Upper lobe of left lung (tissue), 6 donors: ENCODE measurements around the gene PNPLA1. TPM values are rescaled to one million over a fixed set of nuclear protein-coding genes. Genes with fewer than 3 reads are reported as not detected.

Source experiments
- ATAC-seq, 2 donors: fragments of 200-7000 bp; cut with Tn5 transposase; one replicate each; pipeline ENCODE4 v1.9.1; 2022; ENCODE audit warnings: mild to moderate bottlenecking in 2 of 2, moderate library complexity in 2 of 2; ENCODE audit not compliant: low FRiP score in 2 of 2
- DNase-seq, 2 donors: peaks; one replicate each; pipeline ENCODE4 v3.0.0-alpha.2; 2019 to 2020
- H3K27ac ChIP-seq, 4 donors: fragments of 200-600 bp; sonication (generic); one replicate each; pipeline ENCODE4 v1.5.1; 2016 to 2019
- H3K27me3 ChIP-seq, 4 donors: fragments of 200-600 bp; sonication (generic); one replicate each; pipeline ENCODE4 v1.5.1; 2017 to 2019
- H3K36me3 ChIP-seq, 4 donors: fragments of 200-600 bp; sonication (generic); one replicate each; pipeline ENCODE4 v1.5.1; 2016 to 2019
- H3K4me1 ChIP-seq, 4 donors: fragments of 200-600 bp; sonication (generic); one replicate each; pipeline ENCODE4 v1.5.1; 2018 to 2019
- H3K4me3 ChIP-seq, 4 donors: fragments of 200-600 bp; sonication (generic); one replicate each; pipeline ENCODE4 v1.5.1; 2017 to 2019; ENCODE audit warnings: mild to moderate bottlenecking in 2 of 4, moderate library complexity in 1 of 4
- H3K9me3 ChIP-seq, 4 donors: fragments of 200-600 bp; sonication (generic); one replicate each; pipeline ENCODE4 v1.5.1; 2018 to 2019
- EP300 ChIP-seq, 4 donors: sonication (generic); formaldehyde crosslinking; IDR thresholded peaks; one replicate each; pipeline ENCODE4 v1.5.1; 2017; ENCODE audit warnings: antibody characterized with exemption in 4 of 4, control low read depth in 2 of 4
- POLR2A ChIP-seq, 4 donors: fragments of 450-650 bp; IDR thresholded peaks; one replicate each; pipeline ENCODE4 v1.5.1; 2016 to 2017; ENCODE audit warnings: antibody characterized with exemption in 4 of 4, mild to moderate bottlenecking in 2 of 4
- POLR2AphosphoS5 ChIP-seq, 2 donors: sonication (generic); formaldehyde crosslinking; IDR thresholded peaks; one replicate each; pipeline ENCODE4 v1.5.1; 2017; ENCODE audit warnings: antibody characterized with exemption in 2 of 2
- WGBS, 2 donors: methylation state at CpG; one replicate each; pipeline ENCODE4 v1.1.5; 2017 to 2018; 5-methylcytosine and 5-hydroxymethylcytosine counted together
- total RNA-seq, 6 donors: library from RNA; depleted of rRNA in 4 of 6; stranded (reverse); fragments of >200 nt in 4 of 6; gene quantifications; one replicate each; pipeline versions ENCODE4 v1.1.0 to v1.2.1, GENCODE V29; 2016 to 2021
- TF ChIP-seq, protein P1 (sequence below), 6 experiments: fragments of 450-650 bp in 4 of 6; fragments of 200-600 bp in 2 of 6; sonication (generic) in 2 of 6; IDR thresholded peaks; one replicate each; pipeline ENCODE4 v1.5.1; 2016 to 2019; ENCODE audit warnings: antibody characterized with exemption in 6 of 6
- donor health status: DM: no; HTN: no; CAD: no; lungs with moderate emphysema.
- donor health status: DM: no; HTN: yes; CAD: no; lungs with severe emphysema.

The PNPLA1 gene
- total RNA-seq, 6 donors from 2014 or later: 0.14 to 0.61 (median 0.30) TPM; not detected in 3

DNA sequence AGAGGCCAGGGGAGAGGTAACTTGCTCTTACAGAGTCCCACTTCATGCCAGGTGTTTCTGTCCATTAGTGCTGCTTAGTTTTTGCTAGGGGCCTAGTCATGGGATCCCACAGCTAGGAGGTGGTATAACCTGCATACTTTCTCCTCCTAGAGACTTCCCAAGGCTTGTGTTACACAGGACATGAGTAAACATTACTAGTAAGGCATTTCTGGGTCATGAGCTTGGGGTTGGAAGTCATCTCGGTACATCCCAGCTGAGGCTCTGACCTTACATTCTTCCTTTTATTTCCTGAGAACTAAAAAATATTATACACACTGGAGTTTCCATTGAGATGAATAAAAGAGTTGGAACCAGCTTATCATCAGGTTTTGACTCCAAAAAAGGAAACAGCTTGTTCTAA, 20.9 kb upstream of the PNPLA1 start:
- Histone ChIP-seq H3K27me3 (no peaks in the 10 kb centered on the region), H3K4me3 (no peak overlapping the region), H3K4me1 (peaks cover 0 to 7% (median 5%) of the 10 kb centered on the region in 4 donors), H3K9me3 (no peaks in the 10 kb centered on the region), H3K27ac (peak overlapping the region in 1 of 4 donors; percentile 45), H3K36me3 (no peaks in the 10 kb centered on the region)
- no peak for DNase-seq
- no peak for TF ChIP-seq POLR2AphosphoS5 (IDR thresholded peaks at IDR 0.05)
- TF ChIP-seq, protein P1, sequence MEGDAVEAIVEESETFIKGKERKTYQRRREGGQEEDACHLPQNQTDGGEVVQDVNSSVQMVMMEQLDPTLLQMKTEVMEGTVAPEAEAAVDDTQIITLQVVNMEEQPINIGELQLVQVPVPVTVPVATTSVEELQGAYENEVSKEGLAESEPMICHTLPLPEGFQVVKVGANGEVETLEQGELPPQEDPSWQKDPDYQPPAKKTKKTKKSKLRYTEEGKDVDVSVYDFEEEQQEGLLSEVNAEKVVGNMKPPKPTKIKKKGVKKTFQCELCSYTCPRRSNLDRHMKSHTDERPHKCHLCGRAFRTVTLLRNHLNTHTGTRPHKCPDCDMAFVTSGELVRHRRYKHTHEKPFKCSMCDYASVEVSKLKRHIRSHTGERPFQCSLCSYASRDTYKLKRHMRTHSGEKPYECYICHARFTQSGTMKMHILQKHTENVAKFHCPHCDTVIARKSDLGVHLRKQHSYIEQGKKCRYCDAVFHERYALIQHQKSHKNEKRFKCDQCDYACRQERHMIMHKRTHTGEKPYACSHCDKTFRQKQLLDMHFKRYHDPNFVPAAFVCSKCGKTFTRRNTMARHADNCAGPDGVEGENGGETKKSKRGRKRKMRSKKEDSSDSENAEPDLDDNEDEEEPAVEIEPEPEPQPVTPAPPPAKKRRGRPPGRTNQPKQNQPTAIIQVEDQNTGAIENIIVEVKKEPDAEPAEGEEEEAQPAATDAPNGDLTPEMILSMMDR (IDR thresholded peaks at IDR 0.05): no peak
- TF ChIP-seq POLR2A (IDR thresholded peaks at IDR 0.05): no peak
- no peak for TF ChIP-seq EP300 (IDR thresholded peaks at IDR 0.05)
- no peak for ATAC-seq
- 69 to 77% methylated on average over 1 of the region's 1 CpG for WGBS, 2 donors

DNA sequence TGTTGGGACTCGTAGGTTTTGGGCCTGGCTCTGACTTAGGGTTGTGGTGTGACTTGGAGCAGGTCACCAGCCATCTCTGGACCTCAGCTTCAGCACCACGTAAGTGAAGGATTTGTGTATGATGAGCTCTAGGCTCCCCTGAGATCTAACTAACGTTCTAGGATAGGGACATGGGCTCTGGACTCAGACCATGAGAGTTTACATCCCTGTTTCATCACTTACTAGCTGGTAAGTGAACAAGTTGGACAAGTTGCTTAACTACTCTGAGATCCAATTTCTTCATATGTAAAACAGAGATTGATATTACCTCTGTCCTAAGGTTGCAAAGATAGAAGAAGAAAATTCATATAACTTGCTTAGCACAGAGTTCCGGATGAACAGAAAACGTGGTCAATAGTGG, 20.3 kb upstream of the PNPLA1 start:
- WGBS, 2 donors: 76 to 85% methylated on average over 5 of the region's 5 CpGs
- Histone ChIP-seq H3K9me3 (no peaks in the 10 kb centered on the region), H3K27me3 (no peaks in the 10 kb centered on the region), H3K27ac (no peak overlapping the region), H3K4me3 (no peak overlapping the region), H3K4me1 (peaks cover 0 to 7% (median 5%) of the 10 kb centered on the region in 4 donors), H3K36me3 (no peaks in the 10 kb centered on the region)
- no peak for TF ChIP-seq POLR2AphosphoS5 (IDR thresholded peaks at IDR 0.05)
- TF ChIP-seq EP300 (IDR thresholded peaks at IDR 0.05): no peak
- no peak for TF ChIP-seq POLR2A (IDR thresholded peaks at IDR 0.05)
- TF ChIP-seq, protein P1 (IDR thresholded peaks at IDR 0.05): no peak
- DNase-seq (no peak), ATAC-seq (no peak)

DNA sequence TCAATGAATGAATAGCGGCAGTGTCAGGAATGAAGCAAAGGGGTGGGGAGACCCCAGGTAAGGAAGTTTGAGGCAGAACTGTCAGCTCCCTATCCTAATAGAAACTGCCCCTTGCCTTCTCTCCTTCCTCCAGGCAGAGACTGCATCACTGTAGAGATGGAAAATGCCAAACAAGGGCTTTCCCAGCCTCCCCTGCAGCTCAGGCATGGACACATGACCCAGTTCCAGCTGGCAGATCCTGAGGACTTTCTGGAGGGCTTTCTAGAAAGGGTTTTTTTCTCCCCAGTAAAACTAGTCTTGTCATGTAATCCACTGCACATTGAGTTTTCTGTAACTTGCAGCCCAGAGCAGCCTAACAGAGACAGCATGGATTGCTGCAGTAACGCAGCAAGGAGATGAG, 17.9 kb upstream of the PNPLA1 start:
- H3K27me3 ChIP-seq: no peaks in the 10 kb centered on the region
- no peak overlapping the region for H3K27ac ChIP-seq
- DNase-seq (no peak), ATAC-seq (no peak)
- TF ChIP-seq, protein P1 (IDR thresholded peaks at IDR 0.05): no peak
- TF ChIP-seq EP300 (IDR thresholded peaks at IDR 0.05) (no peak), POLR2A (IDR thresholded peaks at IDR 0.05) (no peak), POLR2AphosphoS5 (IDR thresholded peaks at IDR 0.05) (no peak)
- H3K36me3 ChIP-seq: no peaks in the 10 kb centered on the region
- 95 to 98% methylated on average over 2 of the region's 2 CpGs for WGBS, 2 donors
- no peak overlapping the region for H3K4me3 ChIP-seq
- H3K9me3 ChIP-seq: peaks cover 0 to 1% (median 0%) of the 10 kb centered on the region in 4 donors
- H3K4me1 ChIP-seq: peaks cover 0 to 7% (median 5%) of the 10 kb centered on the region in 4 donors

DNA sequence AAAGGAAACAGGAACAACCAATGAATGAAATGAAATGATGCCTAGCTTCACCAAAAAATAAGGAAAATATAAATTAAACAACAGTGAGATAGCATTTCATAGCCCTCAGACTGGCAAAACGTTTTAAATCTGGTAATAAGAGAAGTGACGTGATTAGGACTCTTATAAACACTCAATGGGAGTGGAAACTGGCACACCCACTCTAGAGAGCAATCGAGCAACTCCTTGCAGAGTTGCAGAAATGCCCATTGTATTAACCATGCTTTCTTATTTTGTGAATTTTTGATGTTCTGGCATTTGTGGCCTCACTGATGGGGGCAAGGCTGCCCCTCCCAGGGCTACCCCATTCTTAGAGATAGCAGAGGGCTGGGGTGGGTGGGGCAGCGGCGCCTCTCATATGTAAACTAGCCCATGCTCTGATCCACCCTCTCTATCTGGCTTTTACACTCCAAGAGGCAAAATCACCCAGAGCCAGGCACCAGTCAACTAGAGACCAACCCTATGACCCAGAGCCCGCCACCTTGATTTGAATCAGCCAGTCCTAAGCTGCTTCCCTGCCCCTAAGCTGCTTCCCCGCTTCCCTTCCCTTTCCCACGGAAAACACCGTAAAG, 6.4 kb upstream of the PNPLA1 start:
- ATAC-seq (no peak), DNase-seq (no peak)
- no peak overlapping the region for H3K27ac ChIP-seq
- H3K4me1 ChIP-seq: peaks cover 0 to 7% (median 0%) of the 10 kb centered on the region in 4 donors
- no peaks in the 10 kb centered on the region for H3K27me3 ChIP-seq
- H3K36me3 ChIP-seq: no peaks in the 10 kb centered on the region
- WGBS, 2 donors: 71% methylated on average over 9 of the region's 9 CpGs
- H3K9me3 ChIP-seq: peaks cover 0 to 8% (median 8%) of the 10 kb centered on the region in 4 donors
- no peak for TF ChIP-seq POLR2AphosphoS5 (IDR thresholded peaks at IDR 0.05)
- no peak overlapping the region for H3K4me3 ChIP-seq

DNA sequence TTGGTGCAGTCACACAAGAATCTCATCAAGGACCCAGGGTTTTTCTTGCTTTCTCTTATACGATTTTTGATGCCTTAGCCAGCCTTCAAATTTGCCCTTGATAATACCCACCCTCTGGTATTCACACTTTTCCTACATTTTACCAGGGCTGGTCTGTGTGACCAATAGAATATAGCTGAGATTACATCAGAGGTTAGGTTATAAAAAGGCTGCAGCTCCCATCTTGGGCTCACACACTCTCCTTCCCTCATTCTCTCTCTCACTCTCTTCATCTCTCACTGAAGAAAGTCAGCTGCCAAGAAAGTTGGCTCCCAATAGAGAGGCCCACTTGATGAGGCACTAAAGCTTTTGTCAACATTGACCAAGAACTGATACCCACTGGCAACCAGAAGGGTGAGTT, 4.1 kb upstream of the PNPLA1 start:
- TF ChIP-seq POLR2AphosphoS5 (IDR thresholded peaks at IDR 0.05) (no peak), POLR2A (IDR thresholded peaks at IDR 0.05) (no peak), EP300 (IDR thresholded peaks at IDR 0.05) (no peak)
- TF ChIP-seq, protein P1 (IDR thresholded peaks at IDR 0.05): no peak
- H3K36me3 ChIP-seq: no peaks in the 10 kb centered on the region
- ATAC-seq (no peak), DNase-seq (no peak)
- no peak overlapping the region for H3K4me3 ChIP-seq
- peaks cover 0 to 8% (median 8%) of the 10 kb centered on the region in 4 donors for H3K9me3 ChIP-seq
- H3K27ac ChIP-seq: no peak overlapping the region
- peaks cover 0 to 7% (median 0%) of the 10 kb centered on the region in 4 donors for H3K4me1 ChIP-seq
- H3K27me3 ChIP-seq: no peaks in the 10 kb centered on the region
- 89 to 91% methylated on average over 1 of the region's 1 CpG for WGBS, 2 donors
